Iris pigment epithelial cell (primary cell): ENCODE data around the gene PUS10.
"Not testable (repeated sequence)": the region's sequence is repeated elsewhere in the genome, so short reads cannot be mapped to it uniquely, and the experiment has no call there.

ENCODE experiments used
- DNase-seq: peaks from one replicate; pipeline ENCODE4 v3.0.0-alpha.2; 2011; ENCODE audit warnings: low read depth

PUS10 gene

GRCh38 chr2:61017556-61018317 is at the start of gene PUS10, which contains the start of gene PEX13:
Gene PUS10 (minus strand): TSS chr2:61018255. CDS start chr2:61011890, 6,365 bp downstream.
Gene PEX13 (plus strand): TSS chr2:61017720. CDS start chr2:61017760, 40 bp downstream.
- peak; percentile 78 for DNase-seq

GRCh38 chr2:61065714-61066709 is 48.0 kb upstream of the PUS10 start, which contains the start of gene SANBR:
Gene SANBR (plus strand): TSS chr2:61065871. CDS start chr2:61070351, 4,480 bp downstream.
- peak; percentile 83 for DNase-seq

- DNase-seq, result no peak
Measured at GRCh38 chr2:61059382-61059781, 41.3 kb upstream of the PUS10 start.

GRCh38 chr2:61057562-61057961 is 39.5 kb upstream of the PUS10 start:
- no peak for DNase-seq

GRCh38 chr2:61055557-61055956 is 37.5 kb upstream of the PUS10 start:
- DNase-seq, result no peak

- peak; percentile 34 for DNase-seq
Measured at GRCh38 chr2:61045999-61046398, 27.9 kb upstream of the PUS10 start.

GRCh38 chr2:61045226-61045625 is 27.2 kb upstream of the PUS10 start:
- no peak for DNase-seq

GRCh38 chr2:61044636-61045035 is 26.6 kb upstream of the PUS10 start:
- no peak for DNase-seq

GRCh38 chr2:61042807-61043206 is 24.8 kb upstream of the PUS10 start:
- DNase-seq, result no peak

GRCh38 chr2:61036643-61037042 is 18.6 kb upstream of the PUS10 start:
- not testable (repeated sequence) for DNase-seq

- DNase-seq, result not testable (repeated sequence)
Measured at GRCh38 chr2:61034592-61034991, 16.5 kb upstream of the PUS10 start.

GRCh38 chr2:61029533-61029932 is 11.5 kb upstream of the PUS10 start:
- DNase-seq, result no peak

- DNase-seq, result no peak
Measured at GRCh38 chr2:61023670-61024069, 5.6 kb upstream of the PUS10 start.

GRCh38 chr2:61021228-61021660 is 3.2 kb upstream of the PUS10 start:
- DNase-seq, result no peak

- DNase-seq, result no peak
Measured at GRCh38 chr2:61018798-61019197, 743 bp upstream of the PUS10 start.

- no peak for DNase-seq
Measured at GRCh38 chr2:61018318-61018755, 282 bp upstream of the PUS10 start.

GRCh38 chr2:61017003-61017555 is 976 bp downstream of the PUS10 start:
- peak; percentile 75 for DNase-seq

- no peak for DNase-seq
Measured at GRCh38 chr2:61016392-61017002, 1.6 kb downstream of the PUS10 start.

GRCh38 chr2:61015976-61016375 is 2.1 kb downstream of the PUS10 start:
- DNase-seq, result no peak

- DNase-seq, result no peak
Measured at GRCh38 chr2:61014763-61015162, 3.3 kb downstream of the PUS10 start.

- DNase-seq, result no peak
Measured at GRCh38 chr2:61013382-61013781, 4.7 kb downstream of the PUS10 start.

- peak; percentile 84 for DNase-seq
Measured at GRCh38 chr2:61012303-61012702, 5.8 kb downstream of the PUS10 start.
